NT2/D1 (cell line): ENCODE results near the gene POPDC3.

ENCODE experiments used
- YY1 ChIP-seq: IDR thresholded peaks from 2 replicates; pipeline ENCODE4 v1.6.1; 2011; ENCODE audit not compliant: insufficient read length, insufficient read depth
- ZNF274 ChIP-seq: IDR thresholded peaks from 2 replicates; pipeline ENCODE4 v1.6.1; 2011; ENCODE audit warnings: mild to moderate bottlenecking, low read depth, low read length

DNA sequence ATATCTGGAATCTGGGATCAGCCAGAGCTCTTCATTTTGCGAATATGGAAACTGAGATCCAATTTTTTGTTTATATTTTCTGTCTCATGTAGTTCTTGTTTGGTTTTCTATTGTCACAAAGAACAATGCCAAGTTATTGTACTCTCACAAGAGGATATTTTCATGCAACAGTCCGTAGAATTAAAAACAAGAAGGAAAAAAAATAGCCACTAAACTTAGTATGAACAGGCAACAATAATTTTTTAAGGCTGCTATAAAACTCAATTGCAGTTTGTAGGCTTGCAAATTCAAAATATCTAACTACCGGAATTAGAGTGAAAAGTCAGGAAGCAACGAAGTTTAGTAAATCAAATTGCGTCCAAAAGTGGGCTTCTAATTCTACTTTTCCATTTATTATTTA lies 1.2 kb downstream of the POPDC3 start:
- TF ChIP-seq YY1: no peak
- TF ChIP-seq ZNF274: no peak
